ENCODE data around the gene MAMSTR. TPM values are rescaled to one million over a fixed set of nuclear protein-coding genes. Genes with fewer than 3 reads are reported as not detected.

MAMSTR gene
- total and polyA plus RNA-seq, 2 of the 4 experiments (the other 2 are of a cell fraction) = 0.18 to 1.9 TPM

DNA sequence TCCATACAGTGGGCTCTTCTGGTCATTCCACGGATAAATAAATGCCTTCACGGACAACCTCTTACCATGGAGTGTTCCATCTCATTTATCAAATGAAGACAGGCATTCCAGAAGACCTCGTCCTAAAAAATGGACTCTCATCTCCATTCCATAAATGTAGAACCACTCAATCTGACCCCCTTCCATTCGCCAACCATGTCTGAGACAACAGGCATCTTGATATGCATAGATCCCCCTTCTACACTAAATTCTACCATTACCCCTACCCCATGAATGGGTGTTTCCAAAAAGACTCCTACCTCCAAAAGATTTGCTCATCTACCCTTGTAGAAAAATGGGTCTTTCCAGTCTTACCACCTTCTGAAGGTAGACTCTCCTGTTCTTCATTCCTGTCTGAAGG, 11.9 kb upstream of the MAMSTR start:
- DNase-seq (no peak), ATAC-seq (ENCODE audit: low read depth) (no peak)
- H3K14ac ChIP-seq (replicated peaks; ENCODE audit: low read depth, low read length) = no peak overlapping the region
- no peak overlapping the region for H3K4ac ChIP-seq (ENCODE audit: low read depth, low read length)
- no peak overlapping the region for H3K18ac ChIP-seq (ENCODE audit: low read depth, low read length)
- H3K23ac ChIP-seq (ENCODE audit: low read depth, low read length) = no peak overlapping the region
- H2BK20ac ChIP-seq (ENCODE audit: low read depth, low read length) = no peak overlapping the region
- ChIA-PET CTCF (interaction anchor here (1.2 kb wide), 1 partner anchor 11 kb away, joined by 3 read pairs; no protein-coding TSS in a partner anchor), POLR2A (ENCODE audit: unreplicated experiment) (no interaction called here)
- H2BK15ac ChIP-seq (ENCODE audit: low read depth, low read length) = no peak overlapping the region
- H2AK9ac ChIP-seq (replicated peaks; ENCODE audit: low read depth, low read length, poor library complexity) = no peak overlapping the region
- peaks cover 14% of the 10 kb centered on the region for H3K27me3 ChIP-seq (ENCODE audit: control insufficient read depth, insufficient read depth, low read length)
- WGBS, 2 experiments (ENCODE audit: extremely low coverage in 2 of 2, insufficient read length in 1 of 2) = 82% methylated on average over 3 of the region's 4 CpGs; no CpG with 5 or more reads in 1 of the 2 experiments
- peaks cover 3% of the 10 kb centered on the region for H3K9me3 ChIP-seq (ENCODE audit: control insufficient read depth, insufficient read depth, low read length)
- H3K9me1 ChIP-seq (ENCODE audit: insufficient read depth, low read length) = no peaks in the 10 kb centered on the region
- H3K9ac ChIP-seq (ENCODE audit: low read depth, low read length) = no peak overlapping the region
- no peak overlapping the region for H2AFZ ChIP-seq (replicated peaks; ENCODE audit: low read length, poor library complexity)
- no peaks in the 10 kb centered on the region for H3K36me3 ChIP-seq (ENCODE audit: control insufficient read depth, insufficient read depth, low read length)
- H2BK5ac ChIP-seq (ENCODE audit: low read depth, low read length, poor library complexity, severe bottlenecking) = no peak overlapping the region
- H4K91ac ChIP-seq (ENCODE audit: insufficient read depth, low read depth, low read length) = no peak overlapping the region
- H3K27ac ChIP-seq (ENCODE audit: insufficient read depth, low read length) = no peak overlapping the region
- no TSS peak for BruUV-seq (replicated peaks)
- H2BK120ac ChIP-seq (ENCODE audit: low read depth, low read length) = no peak overlapping the region
- H3K56ac ChIP-seq (ENCODE audit: extremely low read depth, insufficient read depth, low read length) = no peak overlapping the region
- dilution Hi-C loops (cut with HindIII; ENCODE audit: low sequenced_read_pairs, unreplicated experiment) (no loop called here), in situ Hi-C loops (cut with MboI; ENCODE audit: low sequenced_read_pairs) (no loop called here), intact Hi-C loops (cut with micrococcal nuclease) (no loop called here)
- H3K4me1 ChIP-seq (ENCODE audit: control insufficient read depth, insufficient read depth, low read length) = no peaks in the 10 kb centered on the region
- H4K20me1 ChIP-seq (ENCODE audit: insufficient read depth, low read length) = no peaks in the 10 kb centered on the region
- no peak overlapping the region for H3K4me3 ChIP-seq (ENCODE audit: insufficient read depth, low read depth, low read length)
- H2AK5ac ChIP-seq (ENCODE audit: low read depth, low read length) = no peak overlapping the region
- no peak for TF ChIP-seq USF2 (IDR thresholded peaks at IDR 0.05; ENCODE audit: low read depth, low read length)
- TF ChIP-seq FOS (IDR thresholded peaks at IDR 0.05; ENCODE audit: low read depth, low read length) = no peak
- no peak for TF ChIP-seq BHLHE40 (IDR thresholded peaks at IDR 0.05; ENCODE audit: low read depth, low read length)
- no peak for TF ChIP-seq MAFK (IDR thresholded peaks at IDR 0.05; ENCODE audit: low read depth, low read length)
- TF ChIP-seq CTCF (conservative IDR thresholded peaks at IDR 0.05; ENCODE audit: low read depth, low read length) = no peak
- TF ChIP-seq CHD1 (IDR thresholded peaks at IDR 0.05; ENCODE audit: low read depth, low read length) = no peak
- TF ChIP-seq RFX5 (IDR thresholded peaks at IDR 0.05; ENCODE audit: low read depth, low read length) = no peak
- no peak for TF ChIP-seq MAZ (IDR thresholded peaks at IDR 0.05; ENCODE audit: borderline replicate concordance, low read depth, low read length)
- no peak for TF ChIP-seq MXI1 (IDR thresholded peaks at IDR 0.05; ENCODE audit: borderline replicate concordance, low read depth, low read length)
- no peak for TF ChIP-seq RCOR1 (IDR thresholded peaks at IDR 0.05; ENCODE audit: insufficient replicate concordance, low read length)
- no peak for TF ChIP-seq POLR2A (IDR thresholded peaks at IDR 0.05; ENCODE audit: low read depth, low read length)
- no peak for TF ChIP-seq RAD21 (IDR thresholded peaks at IDR 0.05; ENCODE audit: low read length)
- no peak for TF ChIP-seq ELK1 (IDR thresholded peaks at IDR 0.05; ENCODE audit: borderline replicate concordance, low read depth, low read length)
- TF ChIP-seq CEBPB (IDR thresholded peaks at IDR 0.05; ENCODE audit: low read depth, low read length) = no peak
- TF ChIP-seq NFE2L2 (IDR thresholded peaks at IDR 0.05; ENCODE audit: low read depth, low read length) = no peak
- TF ChIP-seq SMC3 (IDR thresholded peaks at IDR 0.05; ENCODE audit: low read depth, low read length) = no peak
- H3K79me1 ChIP-seq (ENCODE audit: low read depth in 1 of 2, low read length in 2 of 2) = no peaks in the 10 kb centered on the region
- H3K4me2 ChIP-seq (ENCODE audit: low read depth, low read length) = no peak overlapping the region
- no peak overlapping the region for H4K5ac ChIP-seq (ENCODE audit: low read depth, low read length)
- H4K8ac ChIP-seq (ENCODE audit: low read depth in 2 of 2, low read length in 2 of 2) = no peak overlapping the region
